ENCODE data around the gene ILF3. TPM values are rescaled to one million over a fixed set of nuclear protein-coding genes. Genes with fewer than 3 reads are reported as not detected.

ILF3 gene
- polyA plus RNA-seq, 2 of the 4 experiments (the other 2 are of a cell fraction), result 142 to 197 TPM

GRCh38 chr19:10643968-10644259 is 10.2 kb upstream of the ILF3 start:
- FAIRE-seq, result no peak

DNA sequence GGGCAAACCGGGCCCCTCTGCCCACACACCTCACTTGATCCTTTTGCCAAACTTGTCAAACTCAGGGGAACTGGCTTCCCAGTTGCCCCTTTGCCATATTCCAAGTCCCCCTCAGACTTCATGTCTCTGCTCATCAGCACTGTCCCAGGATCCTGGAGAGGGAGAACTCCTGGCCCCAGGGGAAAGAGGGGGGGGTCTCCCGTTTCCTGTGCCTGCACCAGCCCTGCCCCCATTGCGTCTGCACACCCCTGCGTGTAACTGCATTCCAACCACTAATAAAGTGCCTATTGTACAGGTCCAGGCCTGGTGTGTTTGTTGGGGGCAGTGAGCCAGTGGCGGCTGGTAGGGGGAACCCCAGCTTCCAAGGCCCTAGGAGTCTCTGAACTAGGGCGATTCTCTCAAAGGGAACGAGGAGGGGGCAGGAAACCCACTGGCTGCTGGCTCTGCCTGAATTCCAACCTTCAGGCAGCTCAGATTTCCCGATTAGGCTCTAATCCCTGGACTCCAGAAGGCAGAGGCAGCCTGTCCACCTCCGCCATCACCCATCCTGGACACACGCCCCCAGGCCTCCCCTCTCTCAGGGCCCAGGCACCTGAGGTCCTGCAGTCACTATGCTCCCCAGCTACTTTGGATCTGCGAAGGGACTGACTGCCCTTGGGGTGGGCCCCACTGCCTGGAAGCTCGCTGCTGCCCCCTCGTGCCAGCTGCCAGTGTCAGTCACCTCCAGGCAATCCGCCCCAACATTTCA is 9.7 kb upstream of the ILF3 start:
- H3K27ac ChIP-seq, result 0 out of 6 replicates have a peak overlapping the region, but pooled peaks of 1 of the 2 experiments have one; percentile 41
- H3K9me3 ChIP-seq, result no peaks in the 10 kb centered on the region
- no peaks in the 10 kb centered on the region for H3K4me1 ChIP-seq
- ChIA-PET POLR2A (interaction anchor here (0.6 to 1.8 kb wide), 4 partner anchors 19 to 101 kb away, joined by 3 to 10 read pairs (median 6); partner anchors contain the start of genes ATG4D and SLC44A2), CTCF (interaction anchor here (0.6 to 11.3 kb wide), 33 partner anchors 9 to 530 kb away, joined by 3 to 296 read pairs (median 4); partner anchors contain the start of gene CDC37)
- WGBS (ENCODE audit: missing lambda C conversion rate), result 13% methylated on average over 13 of the region's 14 CpGs
- ATAC-seq (peak; percentile 95 to 97), DNase-seq (ENCODE audit: low read depth in 1 of 2, low spot score in 1 of 2) (peak; percentile 63 to 91), FAIRE-seq (no peak)
- TF ChIP-seq, protein P1, sequence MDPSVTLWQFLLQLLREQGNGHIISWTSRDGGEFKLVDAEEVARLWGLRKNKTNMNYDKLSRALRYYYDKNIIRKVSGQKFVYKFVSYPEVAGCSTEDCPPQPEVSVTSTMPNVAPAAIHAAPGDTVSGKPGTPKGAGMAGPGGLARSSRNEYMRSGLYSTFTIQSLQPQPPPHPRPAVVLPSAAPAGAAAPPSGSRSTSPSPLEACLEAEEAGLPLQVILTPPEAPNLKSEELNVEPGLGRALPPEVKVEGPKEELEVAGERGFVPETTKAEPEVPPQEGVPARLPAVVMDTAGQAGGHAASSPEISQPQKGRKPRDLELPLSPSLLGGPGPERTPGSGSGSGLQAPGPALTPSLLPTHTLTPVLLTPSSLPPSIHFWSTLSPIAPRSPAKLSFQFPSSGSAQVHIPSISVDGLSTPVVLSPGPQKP (IDR thresholded peaks at IDR 0.05; ENCODE audit: low read depth, low read length), result no peak
- TF ChIP-seq RCOR1 (IDR thresholded peaks at IDR 0.05; ENCODE audit: low read depth, low read length) (no peak), TFCP2L1 (CRISPR knock-in tag; IDR thresholded peaks at IDR 0.05) (no peak), POLR2AphosphoS2 (conservative IDR thresholded peaks at IDR 0.05; ENCODE audit: low read length) (no peak), SMC3 (IDR thresholded peaks at IDR 0.05) (peak; percentile 84), CHD2 (IDR thresholded peaks at IDR 0.05; ENCODE audit: low read length, partially characterized antibody) (no peak), EP300 (IDR thresholded peaks at IDR 0.05) (no peak), BHLHE40 (IDR thresholded peaks at IDR 0.05; ENCODE audit: low read depth, low read length) (no peak), RNF2 (IDR thresholded peaks at IDR 0.05; ENCODE audit: borderline replicate concordance, low read depth) (no peak), NFE2L2 (conservative IDR thresholded peaks at IDR 0.05; ENCODE audit: low read length) (no peak), HDAC2 (IDR thresholded peaks at IDR 0.05) (no peak), CTCF (IDR thresholded peaks at IDR 0.05) (peak; percentile 68), RAD21 (conservative IDR thresholded peaks at IDR 0.05 in 1 of 2, IDR thresholded peaks at IDR 0.05 in 1 of 2) (peak; percentile 79 to 88), PHF8 (IDR thresholded peaks at IDR 0.05; ENCODE audit: borderline replicate concordance, low read depth) (no peak), KDM1A (IDR thresholded peaks at IDR 0.05; ENCODE audit: low read depth) (no peak), NR3C1 (IDR thresholded peaks at IDR 0.05) (no peak), ZFP36 (IDR thresholded peaks at IDR 0.05; ENCODE audit: borderline replicate concordance, partially characterized antibody) (no peak), RFX5 (IDR thresholded peaks at IDR 0.05) (no peak), CBX8 (IDR thresholded peaks at IDR 0.05) (no peak), ZSCAN20 (CRISPR knock-in tag; IDR thresholded peaks at IDR 0.05) (no peak), FOXS1 (CRISPR knock-in tag; IDR thresholded peaks at IDR 0.05) (no peak), RARB (CRISPR knock-in tag; IDR thresholded peaks at IDR 0.05) (no peak), FOSL2 (IDR thresholded peaks at IDR 0.05) (no peak), FOSL2 (CRISPR knock-in tag; IDR thresholded peaks at IDR 0.05) (no peak)
- TF ChIP-seq, protein P2, sequence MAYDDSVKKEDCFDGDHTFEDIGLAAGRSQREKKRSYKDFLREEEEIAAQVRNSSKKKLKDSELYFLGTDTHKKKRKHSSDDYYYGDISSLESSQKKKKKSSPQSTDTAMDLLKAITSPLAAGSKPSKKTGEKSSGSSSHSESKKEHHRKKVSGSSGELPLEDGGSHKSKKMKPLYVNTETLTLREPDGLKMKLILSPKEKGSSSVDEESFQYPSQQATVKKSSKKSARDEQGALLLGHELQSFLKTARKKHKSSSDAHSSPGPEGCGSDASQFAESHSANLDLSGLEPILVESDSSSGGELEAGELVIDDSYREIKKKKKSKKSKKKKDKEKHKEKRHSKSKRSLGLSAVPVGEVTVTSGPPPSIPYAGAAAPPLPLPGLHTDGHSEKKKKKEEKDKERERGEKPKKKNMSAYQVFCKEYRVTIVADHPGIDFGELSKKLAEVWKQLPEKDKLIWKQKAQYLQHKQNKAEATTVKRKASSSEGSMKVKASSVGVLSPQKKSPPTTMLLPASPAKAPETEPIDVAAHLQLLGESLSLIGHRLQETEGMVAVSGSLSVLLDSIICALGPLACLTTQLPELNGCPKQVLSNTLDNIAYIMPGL (CRISPR knock-in tag; IDR thresholded peaks at IDR 0.05; ENCODE audit: borderline replicate concordance), result no peak
- H3K4me2 ChIP-seq, result no peak overlapping the region; the same call in 2 of the 3 replicates
- no peak overlapping the region for H3K4me3 ChIP-seq

More at GRCh38 chr19:10643968-10644259, 10.2 kb upstream of the ILF3 start:
- H3K27ac ChIP-seq, result no peak overlapping the region
- POLR2A ChIA-PET, result interaction anchor here (1.8 kb wide), 1 partner anchor 62 kb away, joined by 9 read pairs; no protein-coding TSS in a partner anchor
- CTCF ChIA-PET, result interaction anchor here (0.8 to 11.3 kb wide), 21 partner anchors 9 to 521 kb away, joined by 3 to 296 read pairs (median 5); partner anchors contain the start of gene CDC37
- no peaks in the 10 kb centered on the region for H3K9me3 ChIP-seq
- no peak for TF ChIP-seq HDAC2 (IDR thresholded peaks at IDR 0.05)
- TF ChIP-seq NR3C1 (IDR thresholded peaks at IDR 0.05), result no peak
- TF ChIP-seq POLR2AphosphoS2 (conservative IDR thresholded peaks at IDR 0.05; ENCODE audit: low read length), result no peak
- TF ChIP-seq EP300 (IDR thresholded peaks at IDR 0.05), result no peak
- TF ChIP-seq RARB (CRISPR knock-in tag; IDR thresholded peaks at IDR 0.05), result no peak
- no peak for TF ChIP-seq NFE2L2 (conservative IDR thresholded peaks at IDR 0.05; ENCODE audit: low read length)
- TF ChIP-seq BHLHE40 (IDR thresholded peaks at IDR 0.05; ENCODE audit: low read depth, low read length), result no peak
- no peak for TF ChIP-seq HEYL (CRISPR knock-in tag; IDR thresholded peaks at IDR 0.05)
- no peak for TF ChIP-seq RCOR1 (IDR thresholded peaks at IDR 0.05; ENCODE audit: low read depth, low read length)
- TF ChIP-seq POLR2A (IDR thresholded peaks at IDR 0.05; ENCODE audit: low read length), result no peak
- no peak for TF ChIP-seq NPAS2 (CRISPR knock-in tag; IDR thresholded peaks at IDR 0.05; ENCODE audit: borderline replicate concordance)
- no peaks in the 10 kb centered on the region for H3K4me1 ChIP-seq
- no peak overlapping the region for H3K4me3 ChIP-seq
- ATAC-seq, result no peak
- no peak overlapping the region for H3K4me2 ChIP-seq
- DNase-seq (ENCODE audit: low read depth in 1 of 2, low spot score in 1 of 2), result no peak
- 70% methylated on average over 3 of the region's 3 CpGs for WGBS (ENCODE audit: missing lambda C conversion rate)
